Effector memory CD8-positive, alpha-beta T cell (primary cell): Measurements from ENCODE around the gene RNF224.

ENCODE experiments used
- ATAC-seq: fragments of 150-1000 bp; cut with Tn5 transposase; replicated peaks from 2 replicates; pipeline ENCODE4 v1.10.0; 2021; ENCODE audit warnings: mild to moderate bottlenecking, moderate library complexity
- DNase-seq, 3 experiments: peaks; one replicate each; pipeline ENCODE4 v3.0.0; 2021
- H3K27ac Mint-ChIP-seq, 2 donors: one replicate each; pipeline ENCODE4 v1.8.0; 2022; ENCODE audit warnings: mild to moderate bottlenecking in 2 of 2, mixed read lengths in 2 of 2, moderate library complexity in 2 of 2
- H3K27me3 Mint-ChIP-seq, 2 donors: one replicate each; pipeline ENCODE4 v1.8.0; 2022; ENCODE audit warnings: mixed read lengths in 2 of 2
- H3K36me3 Mint-ChIP-seq: one replicate; pipeline ENCODE4 v1.8.0; 2022; ENCODE audit warnings: mild to moderate bottlenecking, moderate library complexity, mixed read lengths; ENCODE audit not compliant: insufficient read depth
- H3K4me1 Mint-ChIP-seq, 2 donors: one replicate each; pipeline ENCODE4 v1.8.0; 2022; ENCODE audit warnings: low read depth in 2 of 2, mixed read lengths in 2 of 2
- H3K4me3 Mint-ChIP-seq, 2 donors: one replicate each; pipeline ENCODE4 v1.8.0; 2022; ENCODE audit warnings: mild to moderate bottlenecking in 2 of 2, mixed read lengths in 2 of 2, moderate library complexity in 2 of 2
- H3K9me3 Mint-ChIP-seq, 2 donors: one replicate each; pipeline ENCODE4 v1.8.0; 2022; ENCODE audit warnings: mixed read lengths in 2 of 2

RNF224 gene

GRCh38 chr9:137198051-137198901 is 29.0 kb upstream of the RNF224 start:
- Mint-ChIP-seq H3K27ac (no peak overlapping the region), H3K4me1 (peaks cover 8 to 14% of the 10 kb centered on the region in 2 donors), H3K4me3 (no peak overlapping the region), H3K9me3 (no peaks in the 10 kb centered on the region), H3K36me3 (peaks cover 8% of the 10 kb centered on the region), H3K27me3 (no peaks in the 10 kb centered on the region)
- no peak for DNase-seq
- no peak for ATAC-seq

DNA sequence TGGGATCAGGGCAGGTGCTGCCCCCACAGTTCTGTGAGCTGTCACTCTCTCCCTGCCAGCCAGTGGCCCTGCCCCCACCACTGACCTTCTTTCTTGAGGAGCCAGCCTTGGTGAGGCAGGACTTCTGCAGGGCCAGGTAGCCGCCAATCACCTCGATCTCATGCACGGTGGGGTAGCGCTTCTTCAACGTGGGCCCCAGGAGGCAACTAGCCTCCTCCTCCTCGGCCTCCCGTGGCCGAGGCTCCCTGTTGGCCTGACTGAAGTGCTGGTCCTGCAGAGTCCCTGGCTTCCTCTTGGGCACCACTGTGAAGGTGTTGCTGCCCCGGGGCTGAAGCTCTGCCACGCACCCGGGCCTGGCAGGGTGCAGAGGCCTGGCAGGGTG is 28.4 kb upstream of the RNF224 start:
- DNase-seq (no peak), ATAC-seq (no peak)
- H3K4me3 Mint-ChIP-seq: peak overlapping the region in 1 of 2 donors; percentile 85
- no peak overlapping the region for H3K27ac Mint-ChIP-seq
- no peaks in the 10 kb centered on the region for H3K9me3 Mint-ChIP-seq
- no peaks in the 10 kb centered on the region for H3K27me3 Mint-ChIP-seq
- H3K36me3 Mint-ChIP-seq: peaks cover 8% of the 10 kb centered on the region
- H3K4me1 Mint-ChIP-seq: peaks cover 8 to 14% of the 10 kb centered on the region in 2 donors

DNA sequence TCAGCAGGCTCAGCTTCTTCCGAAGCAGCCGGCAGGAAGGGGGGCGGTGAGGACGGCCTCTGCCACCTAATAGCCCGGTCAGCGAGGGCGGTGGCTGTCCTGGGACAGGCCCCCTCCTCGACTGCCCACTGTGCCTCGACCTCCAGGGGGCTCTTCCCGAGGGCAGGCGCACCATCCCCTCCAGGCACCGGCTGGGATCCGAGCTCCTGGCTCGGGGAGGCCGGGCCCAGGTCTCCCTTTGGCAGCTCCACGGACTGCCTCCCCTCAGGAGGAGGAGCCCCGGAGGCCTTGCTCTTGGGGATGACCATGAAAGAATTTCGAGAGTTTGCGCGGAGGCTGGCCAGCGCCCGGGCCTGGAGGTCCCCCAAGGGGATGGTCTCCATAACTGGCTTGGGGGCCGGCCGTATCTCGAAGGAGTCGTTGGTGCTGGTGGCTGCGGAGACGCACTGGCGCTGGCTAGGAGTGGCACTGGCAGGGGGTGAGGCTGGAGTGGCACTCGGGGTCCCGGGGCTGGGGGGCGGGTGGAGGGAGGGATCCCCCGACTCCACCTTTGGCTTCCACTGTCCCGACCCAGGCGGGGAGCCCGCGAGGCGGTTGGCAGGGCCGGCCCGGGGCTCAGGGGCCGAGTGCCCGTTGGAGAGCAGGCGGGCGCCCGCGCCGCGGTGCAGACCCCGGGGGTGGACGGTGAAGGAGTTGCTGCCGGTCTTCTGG is 27.7 kb upstream of the RNF224 start:
- Mint-ChIP-seq H3K9me3 (no peaks in the 10 kb centered on the region), H3K4me3 (peak overlapping the region; percentile 77 to 85), H3K36me3 (peaks cover 15% of the 10 kb centered on the region), H3K27me3 (no peaks in the 10 kb centered on the region), H3K4me1 (peaks cover 8 to 16% of the 10 kb centered on the region in 2 donors), H3K27ac (peak overlapping the region in 1 of 2 donors; percentile 83)
- ATAC-seq (no peak), DNase-seq (no peak)

DNA sequence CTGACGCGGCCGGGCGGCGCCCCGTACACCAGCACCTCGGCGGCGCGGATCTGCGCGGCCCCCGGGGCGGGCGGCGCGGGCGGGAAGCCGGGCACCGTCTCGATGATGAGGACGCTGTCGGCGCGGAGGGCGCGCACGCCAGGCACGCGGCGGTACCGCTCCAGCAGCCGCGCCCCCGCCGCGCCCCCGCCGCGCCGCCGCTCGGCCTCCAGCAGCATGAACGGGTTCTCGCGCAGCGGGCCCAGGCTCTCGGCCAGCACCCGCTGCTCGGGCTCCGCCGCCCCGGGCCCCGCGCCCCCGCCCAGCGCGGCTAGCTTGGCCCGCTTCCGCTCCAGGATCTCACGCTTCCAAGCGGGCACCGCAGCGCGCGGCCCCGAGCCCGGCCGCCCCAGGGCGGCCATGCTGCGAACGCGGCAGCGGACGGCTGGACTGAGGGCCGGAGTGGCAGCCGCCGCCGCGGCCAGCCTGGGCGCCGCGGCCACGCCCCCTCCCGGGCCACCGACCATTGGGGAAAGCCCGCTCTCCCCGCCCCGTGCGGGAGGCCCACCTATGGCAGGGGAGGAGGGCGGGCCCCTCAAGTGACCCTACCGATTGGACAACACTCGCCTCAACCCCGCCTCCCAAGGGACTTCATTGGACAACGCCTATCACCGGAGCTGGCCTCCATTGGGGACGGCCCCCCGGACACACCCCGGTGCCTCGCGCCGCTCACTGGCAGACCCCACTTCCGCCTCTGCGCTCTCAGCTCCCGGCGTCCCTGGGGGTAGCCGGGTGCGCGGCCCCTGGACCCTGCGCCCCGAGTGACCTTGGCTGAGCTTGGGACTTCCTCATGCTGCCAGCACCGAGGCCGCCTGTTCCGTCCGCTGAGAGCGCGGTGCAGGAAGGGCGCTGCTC is 26.7 kb upstream of the RNF224 start, which contains the start of gene TPRN:
Gene TPRN, minus strand, starts transcription at position 431 of the 894 bp plus-strand sequence. Its CDS starts 30 bp downstream, at position 401.
- no peaks in the 10 kb centered on the region for H3K27me3 Mint-ChIP-seq
- peaks cover 8 to 20% of the 10 kb centered on the region in 2 donors for H3K4me1 Mint-ChIP-seq
- H3K4me3 Mint-ChIP-seq: peak within 1 kb of the TSS; percentile 85
- H3K36me3 Mint-ChIP-seq: peaks cover 25% of the 10 kb centered on the region
- DNase-seq (peak; percentile 97 to 98 (median 97)), ATAC-seq (peak; percentile 90)
- peak within 1 kb of the TSS; percentile 81 to 89 for H3K27ac Mint-ChIP-seq
- H3K9me3 Mint-ChIP-seq: no peaks in the 10 kb centered on the region

DNA sequence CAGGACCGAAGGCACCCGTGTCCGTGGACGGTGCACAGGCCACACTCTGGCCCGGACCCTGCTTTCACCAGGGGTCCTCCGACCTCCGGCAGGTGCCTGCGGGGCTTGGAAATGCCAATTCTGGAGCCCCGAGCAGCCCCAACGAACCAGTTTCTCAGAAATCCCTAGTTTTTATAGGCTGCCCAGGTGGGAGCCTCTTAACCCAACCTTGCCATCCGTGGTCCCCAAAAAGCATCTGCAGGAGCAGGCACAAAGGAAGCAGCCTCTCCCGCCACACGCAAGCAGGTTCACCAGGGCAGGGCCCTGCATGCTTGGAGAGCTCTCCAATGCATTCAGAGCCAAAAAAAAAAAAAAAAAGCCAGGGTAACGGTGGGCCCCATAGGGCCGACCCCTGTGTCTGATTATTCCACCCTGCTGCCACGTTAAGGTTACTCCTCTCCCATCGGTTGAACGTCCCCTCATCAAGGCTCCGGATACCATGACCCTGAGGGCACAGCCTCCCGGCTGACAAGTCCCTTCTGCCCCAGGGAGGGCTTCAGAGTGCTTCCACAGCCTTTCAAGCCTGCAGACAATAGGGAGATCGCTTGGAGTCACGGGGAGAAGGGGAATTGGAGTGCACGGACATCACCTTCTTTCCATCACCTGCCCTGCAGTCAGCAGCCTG is 26.0 kb upstream of the RNF224 start:
- Mint-ChIP-seq H3K27me3 (no peaks in the 10 kb centered on the region), H3K9me3 (no peaks in the 10 kb centered on the region), H3K27ac (peak overlapping the region; percentile 81 to 89), H3K4me3 (peak overlapping the region; percentile 85), H3K36me3 (peaks cover 33% of the 10 kb centered on the region), H3K4me1 (peaks cover 14 to 27% of the 10 kb centered on the region in 2 donors)
- no peak for DNase-seq
- ATAC-seq: no peak

DNA sequence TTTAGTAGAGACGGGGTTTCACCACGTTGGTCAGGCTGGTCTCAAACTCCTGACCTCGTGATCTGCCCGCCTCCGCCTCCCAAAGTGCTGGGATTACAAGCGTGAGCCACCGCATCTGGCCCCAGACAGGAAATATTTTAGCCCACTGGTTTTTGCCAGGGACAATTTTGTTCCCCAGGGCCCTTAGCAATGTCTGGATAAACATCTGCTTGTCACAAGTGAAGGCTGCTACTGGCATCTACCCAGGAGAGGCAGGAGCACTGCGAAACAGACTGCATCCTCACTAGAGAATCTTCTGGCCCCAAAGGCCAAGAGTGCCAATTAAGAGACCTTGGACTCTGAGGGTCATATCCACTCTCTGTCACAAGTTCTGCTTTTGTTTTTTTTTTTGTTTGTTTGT is 24.3 kb upstream of the RNF224 start:
- Mint-ChIP-seq H3K9me3 (no peaks in the 10 kb centered on the region), H3K4me1 (peaks cover 29 to 40% of the 10 kb centered on the region in 2 donors), H3K36me3 (peaks cover 40% of the 10 kb centered on the region), H3K4me3 (peak overlapping the region in 1 of 2 donors; percentile 85), H3K27ac (no peak overlapping the region), H3K27me3 (no peaks in the 10 kb centered on the region)
- ATAC-seq (no peak), DNase-seq (no peak)

DNA sequence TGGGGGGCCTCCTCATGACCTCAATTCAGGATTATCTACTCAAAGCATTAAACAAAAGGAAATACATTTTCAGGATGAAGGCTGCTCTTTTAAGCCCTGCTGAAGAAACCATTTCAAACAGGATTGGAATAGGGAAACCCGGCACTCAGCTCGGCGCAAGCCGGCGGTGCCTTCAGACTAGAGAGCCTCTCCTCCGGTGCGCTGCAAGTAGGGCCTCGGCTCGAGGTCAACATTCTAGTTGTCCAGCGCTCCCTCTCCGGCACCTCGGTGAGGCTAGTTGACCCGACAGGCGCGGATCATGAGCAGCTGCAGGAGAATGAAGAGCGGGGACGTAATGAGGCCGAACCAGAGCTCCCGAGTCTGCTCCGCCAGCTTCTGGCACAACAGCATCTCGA is 22.6 kb upstream of the RNF224 start:
- H3K27ac Mint-ChIP-seq: peak overlapping the region; percentile 96 to 97
- H3K4me3 Mint-ChIP-seq: peak overlapping the region; percentile 91 to 94
- H3K9me3 Mint-ChIP-seq: no peaks in the 10 kb centered on the region
- peaks cover 40% of the 10 kb centered on the region for H3K36me3 Mint-ChIP-seq
- ATAC-seq: no peak
- no peaks in the 10 kb centered on the region for H3K27me3 Mint-ChIP-seq
- no peak for DNase-seq
- H3K4me1 Mint-ChIP-seq: peaks cover 26 to 40% of the 10 kb centered on the region in 2 donors

DNA sequence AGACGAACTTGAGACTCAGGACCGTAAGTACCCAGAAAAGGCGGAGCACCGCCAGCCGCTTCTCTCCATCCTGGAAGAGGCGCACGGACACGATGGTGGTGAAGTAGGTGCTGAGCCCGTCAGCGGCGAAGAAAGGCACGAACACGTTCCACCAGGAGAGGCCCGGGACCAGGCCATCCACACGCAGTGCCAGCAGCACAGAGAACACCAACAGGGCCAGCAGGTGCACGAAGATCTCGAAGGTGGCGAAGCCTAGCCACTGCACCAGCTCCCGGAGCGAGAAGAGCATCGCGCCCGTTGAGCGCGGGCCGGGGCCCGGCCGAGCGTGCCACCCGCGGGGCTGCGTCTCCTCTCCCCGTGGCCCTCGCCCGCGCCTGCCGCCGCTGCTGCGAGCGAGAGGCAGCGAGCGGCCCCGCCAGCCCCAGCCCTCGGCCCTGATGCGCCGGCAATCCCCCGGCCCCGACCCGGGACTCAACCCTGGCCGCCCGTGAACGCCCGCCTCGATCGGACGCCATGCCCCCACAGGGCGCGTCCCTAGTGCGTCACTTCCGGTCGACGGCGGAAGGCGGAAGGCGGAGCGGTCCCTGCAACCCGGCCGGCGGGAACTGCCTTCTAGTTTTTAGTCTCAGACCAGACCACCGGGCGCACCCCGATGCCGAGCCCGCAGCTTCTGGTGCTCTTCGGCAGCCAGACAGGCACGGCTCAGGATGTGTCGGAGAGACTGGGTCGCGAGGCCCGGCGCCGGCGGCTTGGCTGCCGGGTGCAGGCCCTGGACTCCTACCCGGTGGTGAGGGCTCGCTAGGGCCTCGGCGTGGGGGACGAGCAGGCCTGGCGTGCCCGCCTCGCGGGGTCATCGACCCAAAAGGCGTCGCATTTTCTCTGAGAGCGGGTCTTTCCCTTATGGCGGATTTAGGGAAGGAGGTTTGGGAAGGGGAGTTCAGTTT is 21.9 kb upstream of the RNF224 start, which contains the start of the genes NDOR1 and TMEM203:
Gene NDOR1, plus strand, starts transcription at position 575 of the 944 bp plus-strand sequence. Its CDS starts 78 bp downstream, at position 653.
Gene TMEM203, minus strand, starts transcription at position 523 of the 944 bp plus-strand sequence. Its CDS starts 234 bp downstream, at position 289.
- no peaks in the 10 kb centered on the region for H3K27me3 Mint-ChIP-seq
- ATAC-seq: peak; percentile 60
- H3K27ac Mint-ChIP-seq: peak within 1 kb of the TSS; percentile 96 to 97
- peaks cover 26 to 40% of the 10 kb centered on the region in 2 donors for H3K4me1 Mint-ChIP-seq
- H3K36me3 Mint-ChIP-seq: peaks cover 45% of the 10 kb centered on the region
- H3K4me3 Mint-ChIP-seq: peak within 1 kb of the TSS; percentile 91 to 94
- peak; percentile 93 to 95 (median 94) for DNase-seq
- H3K9me3 Mint-ChIP-seq: no peaks in the 10 kb centered on the region

- Mint-ChIP-seq H3K27me3 (no peaks in the 10 kb centered on the region), H3K4me1 (peaks cover 26 to 34% of the 10 kb centered on the region in 2 donors), H3K36me3 (peaks cover 46% of the 10 kb centered on the region), H3K4me3 (peak overlapping the region; percentile 91 to 94), H3K9me3 (no peaks in the 10 kb centered on the region), H3K27ac (peak overlapping the region; percentile 96 to 97)
- ATAC-seq (no peak), DNase-seq (no peak)
Measured at GRCh38 chr9:137206602-137207001, 20.7 kb upstream of the RNF224 start.

- peaks cover 22% of the 10 kb centered on the region for H3K36me3 Mint-ChIP-seq
- no peak for ATAC-seq
- peaks cover 13 to 17% of the 10 kb centered on the region in 2 donors for H3K4me1 Mint-ChIP-seq
- H3K27ac Mint-ChIP-seq: peak overlapping the region in 1 of 2 donors; percentile 72
- no peak for DNase-seq
- H3K27me3 Mint-ChIP-seq: no peaks in the 10 kb centered on the region
- no peak overlapping the region for H3K4me3 Mint-ChIP-seq
- H3K9me3 Mint-ChIP-seq: no peaks in the 10 kb centered on the region
Measured at GRCh38 chr9:137211532-137211931, 15.8 kb upstream of the RNF224 start.

GRCh38 chr9:137212520-137212919 is 14.8 kb upstream of the RNF224 start:
- Mint-ChIP-seq H3K36me3 (peaks cover 21% of the 10 kb centered on the region), H3K4me1 (peaks cover 3 to 7% of the 10 kb centered on the region in 2 donors)
- no peak for ATAC-seq

More at GRCh38 chr9:137212520-137212919, 14.8 kb upstream of the RNF224 start:
- H3K27me3 Mint-ChIP-seq: no peaks in the 10 kb centered on the region
- H3K4me3 Mint-ChIP-seq: no peak overlapping the region
- H3K27ac Mint-ChIP-seq: no peak overlapping the region
- no peaks in the 10 kb centered on the region for H3K9me3 Mint-ChIP-seq
- no peak for DNase-seq
